IMR-90 (cell line): Measurements from ENCODE around the gene POLR1C. TPM values are rescaled to one million over a fixed set of nuclear protein-coding genes. Genes with fewer than 3 reads are reported as not detected.

Experiments used
- ATAC-seq: fragments of 200-7000 bp; cut with Tn5 transposase; 2 replicates; pipeline ENCODE4 v1.9.1; 2020; ENCODE audit warnings: low read depth, mild to moderate bottlenecking, moderate library complexity
- Bru-seq: library from RNA; stranded (reverse); fragments of 400-500 nt; gene quantifications from one replicate; lab custom pipeline; 2021; lab: Mats Ljungman, UMichigan
- BruChase-seq, 2 experiments: library from RNA; stranded (reverse); fragments of 400-500 nt; gene quantifications; one replicate each; lab custom pipeline; 2021; lab: Mats Ljungman, UMichigan
- BruUV-seq: library from RNA; stranded (reverse); fragments of 400-500 nt; replicated peaks from 2 replicates; lab custom pipeline; 2021; lab: Mats Ljungman, UMichigan
- CTCF ChIA-PET: fragments of 300-600 bp; formaldehyde crosslinking; extraction: SDS; loops from one replicate; lab custom pipeline; 2021; ENCODE audit warnings: antibody characterized with exemption; lab: Yijun Ruan, JAX
- POLR2A ChIA-PET: fragments of 300-600 bp; sonication (Branson Sonifier 250); formaldehyde crosslinking; loops from one replicate; lab custom pipeline; 2022; ENCODE audit warnings: antibody characterized with exemption; ENCODE audit not compliant: unreplicated experiment; lab: Charles Lee
- DNase-seq: peaks from one replicate; pipeline ENCODE4 v3.0.0; 2013
- H2AFZ ChIP-seq: replicated peaks from 2 replicates; pipeline ENCODE3; 2013; ENCODE audit warnings: low read length, mild to moderate bottlenecking; ENCODE audit not compliant: poor library complexity
- H2AK5ac ChIP-seq: 2 replicates; pipeline ENCODE4 v1.6.1; 2013; ENCODE audit warnings: low read depth, low read length, inconsistent platforms
- H2AK9ac ChIP-seq: replicated peaks from 2 replicates; pipeline ENCODE3; 2013; ENCODE audit warnings: mild to moderate bottlenecking, low read depth, low read length, moderate library complexity; ENCODE audit not compliant: poor library complexity
- H2BK120ac ChIP-seq: 2 replicates; pipeline ENCODE4 v1.6.1; 2013; ENCODE audit warnings: low read depth, low read length, inconsistent platforms
- H2BK15ac ChIP-seq: 3 replicates; pipeline ENCODE4 v1.6.1; 2013; ENCODE audit warnings: low read depth, low read length, inconsistent platforms
- H2BK20ac ChIP-seq: 2 replicates; pipeline ENCODE4 v1.6.1; 2013; ENCODE audit warnings: low read depth, mild to moderate bottlenecking, inconsistent platforms, low read length, moderate library complexity
- H2BK5ac ChIP-seq: 2 replicates; pipeline ENCODE4 v1.6.1; 2013; ENCODE audit warnings: mild to moderate bottlenecking, low read depth, low read length, inconsistent platforms; ENCODE audit not compliant: poor library complexity, severe bottlenecking
- H3K14ac ChIP-seq: replicated peaks from 2 replicates; pipeline ENCODE4 v1.6.1; 2013; ENCODE audit warnings: low read depth, low read length, inconsistent platforms
- H3K18ac ChIP-seq: 2 replicates; pipeline ENCODE4 v1.6.1; 2013; ENCODE audit warnings: low read depth, low read length, control low read depth
- H3K23ac ChIP-seq: 2 replicates; pipeline ENCODE4 v1.6.1; 2013; ENCODE audit warnings: low read depth, low read length, inconsistent platforms
- H3K27ac ChIP-seq: 2 replicates; pipeline ENCODE4 v1.5.1; 2013; ENCODE audit warnings: mild to moderate bottlenecking, control low read depth, low read length; ENCODE audit not compliant: insufficient read depth
- H3K27me3 ChIP-seq: 2 replicates; pipeline ENCODE4 v1.6.1; 2013; ENCODE audit warnings: low read length; ENCODE audit not compliant: control insufficient read depth, insufficient read depth
- H3K36me3 ChIP-seq: 2 replicates; pipeline ENCODE4 v1.6.1; 2013; ENCODE audit warnings: low read length, mixed read lengths; ENCODE audit not compliant: control insufficient read depth, insufficient read depth
- H3K4ac ChIP-seq: 2 replicates; pipeline ENCODE4 v1.6.1; 2013; ENCODE audit warnings: low read depth, low read length, inconsistent platforms
- H3K4me1 ChIP-seq: 2 replicates; pipeline ENCODE4 v1.6.1; 2013; ENCODE audit warnings: low read length, mixed read lengths; ENCODE audit not compliant: control insufficient read depth, insufficient read depth
- H3K4me2 ChIP-seq: 2 replicates; pipeline ENCODE4 v1.6.1; 2013; ENCODE audit warnings: low read depth, mild to moderate bottlenecking, control low read depth, low read length, moderate library complexity
- H3K4me3 ChIP-seq: 2 replicates; pipeline ENCODE4 v1.5.1; 2013; ENCODE audit warnings: low read depth, mild to moderate bottlenecking, control low read depth, low read length, moderate library complexity; ENCODE audit not compliant: insufficient read depth
- H3K56ac ChIP-seq: 2 replicates; pipeline ENCODE4 v1.6.1; 2013; ENCODE audit warnings: low read length, inconsistent platforms; ENCODE audit not compliant: insufficient read depth; ENCODE audit errors: extremely low read depth
- H3K79me1 ChIP-seq, 2 experiments: 2 replicates each; pipeline ENCODE4 v1.6.1; 2013; ENCODE audit warnings: low read length in 2 of 2, inconsistent platforms in 1 of 2, low read depth in 1 of 2
- H3K9ac ChIP-seq: 2 replicates; pipeline ENCODE4 v1.6.1; 2013; ENCODE audit warnings: low read depth, low read length, control low read depth
- H3K9me1 ChIP-seq: 2 replicates; pipeline ENCODE4 v1.6.1; 2013; ENCODE audit warnings: low read length, inconsistent platforms; ENCODE audit not compliant: insufficient read depth
- H3K9me3 ChIP-seq: 2 replicates; pipeline ENCODE4 v1.6.1; 2013; ENCODE audit warnings: low read length; ENCODE audit not compliant: control insufficient read depth, insufficient read depth
- H4K20me1 ChIP-seq: 2 replicates; pipeline ENCODE4 v1.6.1; 2013; ENCODE audit warnings: low read length, inconsistent platforms; ENCODE audit not compliant: insufficient read depth
- H4K5ac ChIP-seq: 2 replicates; pipeline ENCODE4 v1.6.1; 2013; ENCODE audit warnings: mild to moderate bottlenecking, low read depth, low read length, control low read depth
- H4K8ac ChIP-seq, 2 experiments: 2 replicates each; pipeline ENCODE4 v1.6.1; 2013; ENCODE audit warnings: low read depth in 2 of 2, low read length in 2 of 2, control low read depth in 1 of 2, inconsistent platforms in 1 of 2
- H4K91ac ChIP-seq: 2 replicates; pipeline ENCODE4 v1.6.1; 2013; ENCODE audit warnings: low read depth, low read length, inconsistent platforms; ENCODE audit not compliant: insufficient read depth
- BHLHE40 ChIP-seq: fragments of 150-350 bp; IDR thresholded peaks from 2 replicates; pipeline ENCODE4 v1.6.1; 2016; ENCODE audit warnings: mild to moderate bottlenecking, low read depth, low read length
- CEBPB ChIP-seq: IDR thresholded peaks from 2 replicates; pipeline ENCODE4 v1.6.1; 2012; ENCODE audit warnings: low read depth, low read length, improper control_type of control experiment
- MAZ ChIP-seq: IDR thresholded peaks from 2 replicates; pipeline ENCODE4 v1.6.1; 2012; ENCODE audit warnings: low read depth, mild to moderate bottlenecking, low read length, improper control_type of control experiment, moderate library complexity, borderline replicate concordance
- MXI1 ChIP-seq: IDR thresholded peaks from 2 replicates; pipeline ENCODE4 v1.6.1; 2012; ENCODE audit warnings: low read depth, mild to moderate bottlenecking, low read length, moderate library complexity, borderline replicate concordance
- POLR2A ChIP-seq: IDR thresholded peaks from 2 replicates; pipeline ENCODE4 v1.6.1; 2012; ENCODE audit warnings: mild to moderate bottlenecking, low read depth, low read length
- WGBS, 2 experiments: methylation state at CpG; one replicate each; pipeline versions ENCODE4 v1.1.5 to v1.1.7; 2013; ENCODE audit warnings: missing lambda C conversion rate in 2 of 2; ENCODE audit not compliant: insufficient read length in 1 of 2; ENCODE audit errors: extremely low coverage in 2 of 2; 5-methylcytosine and 5-hydroxymethylcytosine counted together
- dilution Hi-C: fragments of 300-500 bp; cut with HindIII; formaldehyde crosslinking; loops from one replicate; pipeline ENCODE4 v1.14.3; 2018; ENCODE audit warnings: low sequenced_read_pairs; ENCODE audit not compliant: unreplicated experiment
- in situ Hi-C: fragments of 300-500 bp; cut with MboI; formaldehyde crosslinking; loops from 3 replicates; pipeline ENCODE4 v1.14.3; 2019; ENCODE audit warnings: low sequenced_read_pairs, inconsistent platforms, mixed read lengths
- intact Hi-C: fragments of 100-400 bp; cut with micrococcal nuclease; formaldehyde crosslinking; loops from 2 replicates; pipeline ENCODE4 v1.10.0; 2022
- long read RNA-seq: library from polyadenylated mRNA; unstranded; transcript quantifications from one replicate; pipeline ENCODE4 v2.0.0, GENCODE V29; 2021; ENCODE audit not compliant: unreplicated experiment
- polyA plus RNA-seq, 3 experiments: library from polyadenylated mRNA; depleted of rRNA; stranded (reverse); fragments of >200 nt; gene quantifications; 2 replicates each; pipeline ENCODE4 v1.2.3, GENCODE V29; 2012; ENCODE audit warnings: low replicate concordance in 1 of 3
- total RNA-seq: library from RNA; depleted of rRNA; stranded (reverse); fragments of >200 nt; gene quantifications from 2 replicates; pipeline ENCODE4 v1.2.3, GENCODE V29; 2012; rRNA removed
- TF ChIP-seq, protein P1 (sequence below): fragments of 150-350 bp; IDR thresholded peaks from 2 replicates; pipeline ENCODE4 v1.6.1; 2017; ENCODE audit warnings: mild to moderate bottlenecking, antibody characterized with exemption, low read length, low read depth
- TF ChIP-seq, protein P2 (sequence below): conservative IDR thresholded peaks from 2 replicates; pipeline ENCODE4 v1.5.1; 2012; ENCODE audit warnings: mild to moderate bottlenecking, low read depth, low read length, improper control_type of control experiment

The POLR1C gene, protein sequence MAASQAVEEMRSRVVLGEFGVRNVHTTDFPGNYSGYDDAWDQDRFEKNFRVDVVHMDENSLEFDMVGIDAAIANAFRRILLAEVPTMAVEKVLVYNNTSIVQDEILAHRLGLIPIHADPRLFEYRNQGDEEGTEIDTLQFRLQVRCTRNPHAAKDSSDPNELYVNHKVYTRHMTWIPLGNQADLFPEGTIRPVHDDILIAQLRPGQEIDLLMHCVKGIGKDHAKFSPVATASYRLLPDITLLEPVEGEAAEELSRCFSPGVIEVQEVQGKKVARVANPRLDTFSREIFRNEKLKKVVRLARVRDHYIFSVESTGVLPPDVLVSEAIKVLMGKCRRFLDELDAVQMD
- total RNA-seq, result 69.4 and 72.6 TPM in 2 replicates
- polyA plus RNA-seq (2012; rRNA removed), result 46.1 and 48.4 TPM in 2 replicates
- 15.8 and 35.9 TPM in 2 replicates for polyA plus RNA-seq (2012; cell fraction: cytosol; rRNA removed)
- polyA plus RNA-seq (2012; cell fraction: nucleus; rRNA removed; ENCODE audit: low replicate concordance), result 38.4 and 105 TPM in 2 replicates
- Bru-seq, nascent RNA, result percentile 54 among the genes with signal in this experiment
- percentile 59 among the genes with signal in this experiment for BruChase-seq, experiment 1, labeled RNA remaining after a 6-hour chase
- BruChase-seq, experiment 2, labeled RNA remaining after a 2-hour chase, result percentile 54 among the genes with signal in this experiment
- long read RNA-seq, transcript POLR1C-203 (9 exons, 1,355 nt), result major isoform, 6 of 16 reads
- long read RNA-seq, partial matches to known transcripts, result 2 of 16 reads
- long read RNA-seq, other reads (novel, unspliced or antisense), result 7 of 16 reads

DNA sequence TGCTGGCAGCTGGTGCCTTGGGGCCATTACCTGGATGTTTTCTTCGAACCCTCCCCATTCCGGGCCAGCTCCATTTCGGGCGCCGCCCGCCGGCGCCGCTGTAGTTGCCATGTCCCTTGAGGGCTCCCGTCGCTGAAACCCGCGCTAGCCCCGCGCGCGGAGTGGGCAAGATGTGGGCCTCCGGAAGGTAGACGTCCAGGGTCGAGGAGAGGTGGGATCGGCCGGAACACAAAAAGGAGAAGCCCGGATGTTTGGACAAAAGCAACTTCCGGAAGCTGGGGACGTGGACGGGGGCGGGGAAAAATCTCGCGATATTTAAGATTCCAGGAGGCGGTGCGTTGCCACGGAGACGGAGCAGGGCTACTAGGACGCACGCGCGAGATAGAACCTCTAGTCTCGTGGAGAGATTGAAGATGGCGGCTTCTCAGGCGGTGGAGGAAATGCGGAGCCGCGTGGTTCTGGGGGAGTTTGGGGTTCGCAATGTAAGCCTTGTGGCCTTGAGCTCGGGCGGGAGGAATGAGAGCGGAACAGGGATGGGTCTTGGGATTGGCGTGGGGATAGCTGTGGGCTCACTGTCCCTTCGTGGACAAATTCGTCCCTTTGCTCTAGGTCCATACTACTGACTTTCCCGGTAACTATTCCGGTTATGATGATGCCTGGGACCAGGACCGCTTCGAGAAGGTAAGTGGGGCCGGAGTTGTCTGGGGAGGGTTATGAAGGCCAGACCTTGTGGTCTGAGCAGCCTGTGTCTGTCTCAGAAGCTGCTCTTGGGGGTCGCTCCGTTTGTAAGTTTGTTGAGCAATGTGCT, at the start of gene POLR1C, which contains the start of gene YIPF3:
TSS of gene POLR1C (plus strand) at position 393 of the 808 bp plus-strand sequence. CDS start at position 414, 21 bp downstream.
TSS of gene YIPF3 (minus strand) at position 230 of the 808 bp plus-strand sequence. CDS start at position 111, 119 bp downstream.
- no TSS peak for BruUV-seq

More for the DNA sequence above, at the start of gene POLR1C, which contains the start of gene YIPF3:
- Histone ChIP-seq H3K14ac (peak within 1 kb of the TSS; percentile 100), H2BK20ac (no peak within 1 kb of the TSS), H3K9me3 (no peaks in the 10 kb centered on the region), H3K4ac (peak within 1 kb of the TSS; percentile 99), H3K9me1 (0 out of 2 replicates have a peak, but pooled peaks cover 9% of the 10 kb centered on the region), H3K4me3 (peak within 1 kb of the TSS; percentile 80), H3K27ac (peak within 1 kb of the TSS; percentile 83), H3K9ac (peak within 1 kb of the TSS; percentile 96), H4K8ac (peak within 1 kb of the TSS; percentile 81 to 100), H3K4me1 (peaks cover 10% of the 10 kb centered on the region), H3K27me3 (no peaks in the 10 kb centered on the region), H2AFZ (peak within 1 kb of the TSS; percentile 98), H4K20me1 (no peaks in the 10 kb centered on the region; the same call in 1 of the 2 replicates), H4K5ac (peak within 1 kb of the TSS; percentile 85), H3K36me3 (peaks cover 53% of the 10 kb centered on the region), H2AK5ac (peak within 1 kb of the TSS; percentile 94), H4K91ac (peak within 1 kb of the TSS; percentile 73), H3K56ac (peak within 1 kb of the TSS; percentile 90), H2BK5ac (peak within 1 kb of the TSS; percentile 67), H2BK15ac (no peak within 1 kb of the TSS; the same call in 2 of the 3 replicates), H3K79me1 (peaks cover 29 to 54% of the 10 kb centered on the region in 2 experiments), H3K4me2 (peak within 1 kb of the TSS; percentile 77), H2BK120ac (peak within 1 kb of the TSS; percentile 45), H3K23ac (peak within 1 kb of the TSS; percentile 100), H2AK9ac (peak within 1 kb of the TSS; percentile 99), H3K18ac (peak within 1 kb of the TSS; percentile 56; the same call in 1 of the 2 replicates)
- ChIA-PET CTCF (interaction anchor here (1.1 kb wide), 1 partner anchor 9 kb away, joined by 3 read pairs; no protein-coding TSS in a partner anchor), POLR2A (interaction anchor here (0.6 kb wide), 1 partner anchor 38 kb away, joined by 12 read pairs; no protein-coding TSS in a partner anchor)
- intact Hi-C loops (no loop called here), dilution Hi-C loops (no loop called here), in situ Hi-C loops (no loop called here)
- WGBS, 2 experiments, result 0% methylated on average over 35 of the region's 57 CpGs; no CpG with 5 or more reads in 1 of the 2 experiments
- DNase-seq (peak; percentile 97), ATAC-seq (peak; percentile 91)
- TF ChIP-seq MAZ (no peak; the same call in 1 of the 2 replicates), POLR2A (peak; percentile 90), CEBPB (peak; percentile 37; the same call in 1 of the 2 replicates), MXI1 (peak; percentile 98), BHLHE40 (no peak)
- TF ChIP-seq, protein P1, sequence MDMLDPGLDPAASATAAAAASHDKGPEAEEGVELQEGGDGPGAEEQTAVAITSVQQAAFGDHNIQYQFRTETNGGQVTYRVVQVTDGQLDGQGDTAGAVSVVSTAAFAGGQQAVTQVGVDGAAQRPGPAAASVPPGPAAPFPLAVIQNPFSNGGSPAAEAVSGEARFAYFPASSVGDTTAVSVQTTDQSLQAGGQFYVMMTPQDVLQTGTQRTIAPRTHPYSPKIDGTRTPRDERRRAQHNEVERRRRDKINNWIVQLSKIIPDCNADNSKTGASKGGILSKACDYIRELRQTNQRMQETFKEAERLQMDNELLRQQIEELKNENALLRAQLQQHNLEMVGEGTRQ, result peak; percentile 19; the same call in 1 of the 2 replicates
- TF ChIP-seq, protein P2, sequence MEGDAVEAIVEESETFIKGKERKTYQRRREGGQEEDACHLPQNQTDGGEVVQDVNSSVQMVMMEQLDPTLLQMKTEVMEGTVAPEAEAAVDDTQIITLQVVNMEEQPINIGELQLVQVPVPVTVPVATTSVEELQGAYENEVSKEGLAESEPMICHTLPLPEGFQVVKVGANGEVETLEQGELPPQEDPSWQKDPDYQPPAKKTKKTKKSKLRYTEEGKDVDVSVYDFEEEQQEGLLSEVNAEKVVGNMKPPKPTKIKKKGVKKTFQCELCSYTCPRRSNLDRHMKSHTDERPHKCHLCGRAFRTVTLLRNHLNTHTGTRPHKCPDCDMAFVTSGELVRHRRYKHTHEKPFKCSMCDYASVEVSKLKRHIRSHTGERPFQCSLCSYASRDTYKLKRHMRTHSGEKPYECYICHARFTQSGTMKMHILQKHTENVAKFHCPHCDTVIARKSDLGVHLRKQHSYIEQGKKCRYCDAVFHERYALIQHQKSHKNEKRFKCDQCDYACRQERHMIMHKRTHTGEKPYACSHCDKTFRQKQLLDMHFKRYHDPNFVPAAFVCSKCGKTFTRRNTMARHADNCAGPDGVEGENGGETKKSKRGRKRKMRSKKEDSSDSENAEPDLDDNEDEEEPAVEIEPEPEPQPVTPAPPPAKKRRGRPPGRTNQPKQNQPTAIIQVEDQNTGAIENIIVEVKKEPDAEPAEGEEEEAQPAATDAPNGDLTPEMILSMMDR, result no peak
